Activated T-cell treated with anti-CD3 and anti-CD28 coated beads, Interleukin-2, amount 50 U/mL, for 4 hours (primary cell): ENCODE results near the gene IL1RAPL2. TPM values are rescaled to one million over a fixed set of nuclear protein-coding genes. Genes with fewer than 3 reads are reported as not detected.

ENCODE experiments used
- ATAC-seq, 2 donors: fragments of 200-7000 bp; cut with Tn5 transposase; one replicate each; pipeline ENCODE4 v1.10.0; 2021
- DNase-seq: peaks from one replicate; pipeline ENCODE4 v3.0.0-alpha.2; 2020
- H3K27me3 Mint-ChIP-seq: one replicate; pipeline ENCODE4 v1.8.0; 2021; ENCODE audit warnings: low read depth, mixed read lengths
- H3K36me3 Mint-ChIP-seq: one replicate; pipeline ENCODE4 v1.8.0; 2022; ENCODE audit warnings: mixed read lengths; ENCODE audit not compliant: insufficient read depth
- H3K4me1 Mint-ChIP-seq: one replicate; pipeline ENCODE4 v1.8.0; 2021; ENCODE audit warnings: low read depth, mixed read lengths
- H3K4me3 Mint-ChIP-seq: one replicate; pipeline ENCODE4 v1.8.0; 2021; ENCODE audit warnings: mild to moderate bottlenecking, moderate library complexity, mixed read lengths
- H3K9me3 Mint-ChIP-seq: one replicate; pipeline ENCODE4 v1.8.0; 2021; ENCODE audit warnings: mixed read lengths
- total RNA-seq, 3 donors: library from RNA; stranded (reverse); gene quantifications; one replicate each; pipeline ENCODE4 v1.2.1, GENCODE V29; 2021

Gene IL1RAPL2
- total RNA-seq, 3 donors from 2014 or later = not detected

DNA sequence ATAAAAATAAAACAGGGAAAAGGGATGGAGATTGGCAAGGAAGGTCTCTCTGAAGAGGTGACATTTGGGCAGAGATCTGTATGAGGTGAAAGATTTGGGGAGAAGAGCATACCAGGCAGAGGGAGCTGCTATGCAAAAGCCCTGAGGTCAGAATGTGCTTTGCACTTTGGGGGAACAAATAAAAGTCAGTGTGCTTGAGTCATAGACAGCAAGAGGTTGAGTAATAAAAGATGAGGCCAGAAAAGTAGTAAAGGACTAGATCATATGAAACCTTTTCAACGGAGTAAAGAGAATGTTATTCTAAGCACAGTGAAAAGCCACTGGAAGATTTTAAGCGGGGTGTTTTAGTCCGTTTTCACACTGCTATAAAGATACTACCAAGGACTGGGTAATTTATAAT lies 731.0 kb downstream of the IL1RAPL2 start:
- H3K9me3 Mint-ChIP-seq = peaks cover 4% of the 10 kb centered on the region
- H3K4me3 Mint-ChIP-seq = no peak overlapping the region
- no peak for DNase-seq
- no peaks in the 10 kb centered on the region for H3K27me3 Mint-ChIP-seq
- no peak for ATAC-seq
- H3K4me1 Mint-ChIP-seq = no peaks in the 10 kb centered on the region
- no peaks in the 10 kb centered on the region for H3K36me3 Mint-ChIP-seq

DNA sequence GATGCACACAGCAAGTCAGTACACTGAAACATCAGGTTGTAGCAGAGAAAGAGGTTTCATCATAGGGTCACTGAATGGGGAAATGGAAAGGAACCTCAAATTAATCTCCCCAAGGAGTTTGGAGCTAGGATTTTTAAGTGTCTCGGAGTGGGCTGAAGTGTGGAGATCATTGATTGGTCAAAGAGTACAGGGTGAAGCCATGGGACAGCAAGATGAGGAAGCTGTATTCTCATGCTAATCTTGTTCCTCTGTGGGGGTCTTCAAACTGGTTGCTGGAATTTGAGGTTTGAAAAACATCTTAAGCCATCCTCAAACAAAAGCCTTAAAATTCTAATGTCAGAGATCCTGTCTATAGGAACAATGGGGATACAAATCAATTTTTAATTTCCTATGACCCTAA lies 733.3 kb downstream of the IL1RAPL2 start:
- ATAC-seq (no peak), DNase-seq (no peak)
- Mint-ChIP-seq H3K4me1 (no peaks in the 10 kb centered on the region), H3K36me3 (no peaks in the 10 kb centered on the region), H3K27me3 (no peaks in the 10 kb centered on the region), H3K4me3 (no peak overlapping the region), H3K9me3 (peaks cover 6% of the 10 kb centered on the region)

DNA sequence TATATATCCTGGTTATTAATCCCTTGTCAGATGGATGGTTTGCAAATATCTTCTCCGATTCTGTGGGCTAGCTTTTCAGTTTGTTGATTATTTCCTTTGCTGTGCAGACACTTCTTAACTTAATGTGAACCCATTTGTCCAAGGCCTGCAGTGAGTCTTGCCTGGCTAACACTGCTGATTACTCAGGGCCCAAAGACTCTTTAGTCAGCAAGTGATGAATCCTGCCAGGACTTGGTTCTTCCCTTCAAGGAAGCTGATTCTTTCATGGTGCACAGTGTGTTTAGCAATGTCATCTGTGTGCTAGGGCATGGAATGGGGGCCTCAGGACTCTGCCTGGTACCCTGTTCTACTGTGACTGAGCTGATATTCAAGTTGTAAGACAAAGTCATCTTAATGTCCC lies 736.2 kb downstream of the IL1RAPL2 start:
- Mint-ChIP-seq H3K9me3 (peaks cover 9% of the 10 kb centered on the region), H3K36me3 (no peaks in the 10 kb centered on the region), H3K4me1 (no peaks in the 10 kb centered on the region), H3K27me3 (no peaks in the 10 kb centered on the region), H3K4me3 (no peak overlapping the region)
- ATAC-seq = no peak
- DNase-seq = no peak

DNA sequence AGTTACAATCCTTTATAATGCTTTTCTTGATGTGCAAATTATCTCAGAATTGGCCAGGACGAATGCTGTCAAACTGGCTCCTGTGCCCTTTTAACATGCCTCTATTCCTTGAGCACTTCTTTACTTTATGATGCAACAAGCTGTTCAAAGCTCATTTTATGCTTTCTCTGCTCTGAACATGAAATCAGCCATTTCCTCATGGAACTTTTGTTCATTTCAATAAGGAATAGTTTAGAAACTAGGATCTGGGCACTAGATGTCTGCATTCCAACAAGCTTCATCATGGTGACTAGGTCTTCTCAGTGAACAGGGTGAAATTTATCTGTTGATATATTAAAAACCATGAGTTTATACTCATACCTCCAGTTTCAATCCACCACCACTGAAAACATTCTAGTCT lies 741.8 kb downstream of the IL1RAPL2 start:
- Mint-ChIP-seq H3K9me3 (peaks cover 2% of the 10 kb centered on the region), H3K27me3 (no peaks in the 10 kb centered on the region), H3K36me3 (no peaks in the 10 kb centered on the region), H3K4me1 (no peaks in the 10 kb centered on the region), H3K4me3 (no peak overlapping the region)
- ATAC-seq = no peak
- DNase-seq = no peak

DNA sequence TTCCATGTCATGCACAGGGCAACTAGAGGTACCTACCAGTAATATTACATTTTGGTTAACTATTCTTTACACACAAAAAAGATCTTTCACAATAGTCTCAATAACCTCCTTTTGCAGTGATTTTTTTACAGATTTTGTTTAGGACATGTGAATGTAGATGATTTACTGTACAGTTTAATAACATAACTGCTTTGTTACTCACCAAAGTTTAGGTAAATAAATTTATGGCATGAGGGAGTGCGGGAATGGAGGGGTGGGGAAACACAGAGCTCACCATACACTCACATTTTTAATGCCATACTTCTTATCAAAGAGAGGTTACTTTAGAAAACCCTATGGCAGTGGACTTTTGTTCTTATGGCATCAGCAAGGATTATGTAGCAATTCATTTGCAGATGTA lies 747.6 kb downstream of the IL1RAPL2 start:
- no peaks in the 10 kb centered on the region for H3K36me3 Mint-ChIP-seq
- no peaks in the 10 kb centered on the region for H3K9me3 Mint-ChIP-seq

DNA sequence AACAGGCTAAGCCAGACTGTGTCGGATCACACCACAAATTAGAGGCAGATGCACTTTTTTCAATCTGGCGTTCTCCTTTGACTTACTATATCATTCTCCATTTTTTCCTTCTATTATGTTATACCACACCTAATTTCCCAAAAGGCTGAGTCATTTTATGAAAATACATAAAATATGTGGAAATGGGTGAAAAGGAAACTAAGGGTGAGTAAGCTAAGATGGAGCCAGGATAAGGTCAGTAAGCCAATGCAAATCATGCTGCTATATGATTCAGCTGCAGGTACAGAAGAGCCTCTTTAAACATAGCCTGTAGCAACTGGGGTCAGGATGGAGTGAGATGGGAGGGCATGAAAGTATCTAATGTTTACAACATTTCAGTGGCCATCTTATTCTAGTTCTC lies 748.5 kb downstream of the IL1RAPL2 start:
- H3K27me3 Mint-ChIP-seq = no peaks in the 10 kb centered on the region
- H3K4me3 Mint-ChIP-seq = no peak overlapping the region
- H3K4me1 Mint-ChIP-seq = no peaks in the 10 kb centered on the region
- H3K36me3 Mint-ChIP-seq = no peaks in the 10 kb centered on the region
- no peak for ATAC-seq
- no peaks in the 10 kb centered on the region for H3K9me3 Mint-ChIP-seq
- no peak for DNase-seq

More for the DNA sequence above, 747.6 kb downstream of the IL1RAPL2 start:
- DNase-seq (no peak), ATAC-seq (no peak)
- Mint-ChIP-seq H3K27me3 (no peaks in the 10 kb centered on the region), H3K4me1 (no peaks in the 10 kb centered on the region), H3K4me3 (no peak overlapping the region)

DNA sequence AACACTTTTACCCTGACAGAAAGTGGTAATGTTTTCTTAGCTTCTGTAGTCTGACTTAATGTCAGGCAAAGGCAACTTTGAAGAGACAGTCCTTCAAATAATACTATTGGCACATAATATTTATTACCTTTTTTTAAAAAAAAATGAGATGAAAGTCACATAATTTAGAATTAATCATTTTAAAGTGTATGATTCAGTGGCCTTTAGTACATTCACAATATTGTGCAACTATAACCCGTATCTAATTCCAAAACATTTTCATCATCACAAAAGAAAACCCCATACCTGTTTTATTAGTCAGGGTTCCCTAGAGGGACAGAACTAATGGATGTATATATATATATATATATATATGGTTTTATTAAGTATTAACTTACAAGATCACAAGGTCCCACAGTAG lies 749.2 kb downstream of the IL1RAPL2 start:
- Mint-ChIP-seq H3K4me1 (no peaks in the 10 kb centered on the region), H3K9me3 (no peaks in the 10 kb centered on the region), H3K36me3 (no peaks in the 10 kb centered on the region), H3K27me3 (no peaks in the 10 kb centered on the region), H3K4me3 (no peak overlapping the region)
- no peak for ATAC-seq
- DNase-seq = no peak

DNA sequence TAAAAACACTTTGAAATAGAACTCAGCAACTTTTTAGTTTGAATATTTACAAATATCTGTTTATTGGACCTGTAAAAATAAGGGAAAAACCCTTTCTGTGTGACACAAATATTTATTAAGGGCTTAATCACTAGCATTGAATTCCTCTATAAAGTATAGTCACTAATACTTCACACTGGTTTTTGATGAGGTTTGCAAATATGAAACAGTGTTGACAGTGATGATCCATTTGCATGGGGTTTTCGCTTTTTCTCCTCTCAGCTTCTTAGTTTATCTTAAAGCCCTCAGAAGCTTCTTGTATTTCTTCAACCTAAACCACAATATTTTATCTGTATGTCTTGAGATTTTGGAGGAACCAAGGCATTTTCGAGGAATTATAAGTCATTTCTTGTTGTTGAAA lies 751.1 kb downstream of the IL1RAPL2 start:
- Mint-ChIP-seq H3K27me3 (no peaks in the 10 kb centered on the region), H3K4me1 (no peaks in the 10 kb centered on the region), H3K9me3 (no peaks in the 10 kb centered on the region), H3K4me3 (no peak overlapping the region), H3K36me3 (no peaks in the 10 kb centered on the region)
- no peak for ATAC-seq
- DNase-seq = no peak

DNA sequence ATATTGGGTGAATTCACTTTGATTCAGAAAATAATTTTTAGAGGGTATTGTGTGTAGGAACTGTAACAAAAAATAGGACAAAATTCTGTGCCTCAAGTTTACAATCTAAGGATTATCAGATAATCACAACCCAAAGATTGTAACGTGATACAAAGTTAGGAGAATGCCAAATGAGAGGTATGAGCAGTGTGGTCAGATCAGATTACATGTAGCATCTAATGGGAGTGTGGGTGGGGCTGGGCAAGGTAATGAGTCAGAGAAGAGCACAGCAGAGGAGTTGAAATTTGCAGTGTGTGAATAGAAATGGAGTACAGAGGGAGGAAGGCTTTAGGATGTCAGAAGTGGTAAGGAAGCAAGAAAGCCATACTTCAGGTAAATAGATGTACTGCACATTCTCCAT lies 757.9 kb downstream of the IL1RAPL2 start:
- ATAC-seq (no peak), DNase-seq (no peak)
- Mint-ChIP-seq H3K4me3 (no peak overlapping the region), H3K27me3 (no peaks in the 10 kb centered on the region), H3K4me1 (no peaks in the 10 kb centered on the region), H3K36me3 (no peaks in the 10 kb centered on the region), H3K9me3 (no peaks in the 10 kb centered on the region)

DNA sequence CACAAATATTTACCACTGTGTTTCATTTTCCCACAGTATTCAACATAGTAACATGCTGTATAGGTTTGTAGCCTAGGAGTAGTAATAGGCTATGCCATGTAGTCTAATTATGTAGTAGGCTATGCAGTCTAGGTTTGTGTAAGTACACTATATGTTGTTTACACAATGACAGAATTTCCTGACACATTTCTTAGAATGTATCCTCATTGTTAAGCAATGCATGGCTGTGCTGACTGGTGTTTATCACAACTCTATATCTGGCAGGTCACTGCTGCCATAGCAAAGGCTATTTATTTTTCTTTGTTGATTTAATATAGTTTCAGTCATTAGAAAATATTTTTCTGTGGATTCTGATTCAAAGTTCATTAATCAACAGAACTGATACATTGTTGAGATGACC lies 762.8 kb downstream of the IL1RAPL2 start:
- no peaks in the 10 kb centered on the region for H3K4me1 Mint-ChIP-seq
- DNase-seq (no peak), ATAC-seq (no peak)
- H3K9me3 Mint-ChIP-seq = no peaks in the 10 kb centered on the region
- no peak overlapping the region for H3K4me3 Mint-ChIP-seq
- H3K27me3 Mint-ChIP-seq = no peaks in the 10 kb centered on the region
- H3K36me3 Mint-ChIP-seq = no peaks in the 10 kb centered on the region

DNA sequence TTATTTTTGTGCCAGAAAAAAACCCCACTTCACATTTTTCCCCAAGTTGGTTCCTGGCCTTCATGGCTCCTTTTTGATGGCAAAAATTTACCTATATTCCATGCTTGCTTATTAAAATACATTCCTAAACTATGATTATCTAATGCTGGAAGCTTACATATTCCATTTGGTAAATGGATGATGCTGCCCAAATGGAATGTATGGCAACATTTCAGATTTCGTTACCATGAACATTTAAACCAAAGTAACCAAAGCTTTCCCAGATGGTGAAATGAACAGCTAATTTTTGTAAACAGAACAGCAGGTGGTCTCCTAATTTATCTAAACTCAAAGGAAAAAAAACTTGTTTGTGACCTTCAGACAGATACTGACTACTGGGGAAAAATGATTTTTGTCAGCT lies 765.2 kb downstream of the IL1RAPL2 start:
- no peaks in the 10 kb centered on the region for H3K27me3 Mint-ChIP-seq
- DNase-seq = no peak
- no peaks in the 10 kb centered on the region for H3K9me3 Mint-ChIP-seq
- no peaks in the 10 kb centered on the region for H3K36me3 Mint-ChIP-seq
- no peak for ATAC-seq
- no peaks in the 10 kb centered on the region for H3K4me1 Mint-ChIP-seq
- no peak overlapping the region for H3K4me3 Mint-ChIP-seq

DNA sequence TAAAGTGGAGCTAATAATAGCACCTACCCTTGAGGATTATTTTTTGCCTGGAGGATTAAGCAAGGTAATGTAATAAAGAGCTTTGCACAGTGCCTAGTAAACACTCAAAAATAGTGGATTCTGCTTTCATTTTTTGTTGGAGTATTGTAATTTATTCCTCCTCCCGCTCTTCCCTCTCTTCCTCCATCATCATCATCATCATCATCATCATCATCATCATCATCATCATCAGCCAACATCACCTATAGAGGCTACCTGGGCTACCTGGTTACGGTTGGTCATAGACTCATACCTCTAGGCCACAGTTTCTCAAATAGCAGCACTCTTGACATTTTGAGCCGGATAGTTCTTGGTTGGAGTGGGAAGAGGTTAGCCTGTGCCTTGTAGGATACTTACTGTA lies 781.4 kb downstream of the IL1RAPL2 start:
- DNase-seq (no peak), ATAC-seq (no peak)
- H3K4me3 Mint-ChIP-seq = no peak overlapping the region
- H3K36me3 Mint-ChIP-seq = no peaks in the 10 kb centered on the region
- no peaks in the 10 kb centered on the region for H3K4me1 Mint-ChIP-seq
- no peaks in the 10 kb centered on the region for H3K9me3 Mint-ChIP-seq
- H3K27me3 Mint-ChIP-seq = no peaks in the 10 kb centered on the region

DNA sequence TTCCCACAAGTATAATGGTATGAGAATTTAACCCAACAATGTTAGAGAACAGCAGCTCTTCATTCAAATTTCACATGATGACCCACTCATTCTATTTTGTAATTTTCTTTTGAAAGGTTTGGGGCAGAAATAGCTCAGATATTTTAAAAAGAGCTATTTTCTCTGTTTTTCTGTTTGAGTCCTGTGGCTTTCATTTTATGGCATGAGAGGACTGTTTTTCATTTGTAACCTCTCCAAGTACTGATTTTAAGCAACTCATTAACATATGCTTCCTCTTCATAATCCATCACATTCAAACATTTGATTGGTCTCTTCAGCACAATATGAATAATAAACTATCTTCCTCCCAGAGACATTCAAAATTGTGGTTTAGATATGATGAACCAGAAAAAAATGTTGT lies 783.5 kb downstream of the IL1RAPL2 start:
- no peak overlapping the region for H3K4me3 Mint-ChIP-seq

DNA sequence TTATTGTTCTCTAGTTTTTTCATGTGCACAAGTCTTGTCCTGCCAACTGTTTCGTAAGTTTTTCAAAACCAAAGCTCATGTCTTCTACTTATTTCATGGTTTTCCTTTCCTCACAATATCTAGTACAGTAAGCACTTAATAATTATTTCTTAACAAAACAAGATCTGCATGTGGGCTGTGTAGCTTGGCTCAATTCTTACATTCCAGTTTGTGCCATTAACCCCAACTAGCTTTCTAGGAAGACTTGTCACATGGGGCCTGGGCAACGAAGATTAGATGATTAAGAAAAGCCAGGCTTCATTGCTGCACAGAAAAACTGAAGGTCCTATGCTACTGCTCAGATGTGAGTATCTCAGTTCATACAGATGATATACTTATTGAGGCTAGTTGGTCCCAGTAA lies 809.8 kb downstream of the IL1RAPL2 start:
- no peaks in the 10 kb centered on the region for H3K9me3 Mint-ChIP-seq
- H3K36me3 Mint-ChIP-seq = no peaks in the 10 kb centered on the region

More for the DNA sequence above, 783.5 kb downstream of the IL1RAPL2 start:
- Mint-ChIP-seq H3K4me1 (no peaks in the 10 kb centered on the region), H3K36me3 (no peaks in the 10 kb centered on the region), H3K27me3 (no peaks in the 10 kb centered on the region), H3K9me3 (no peaks in the 10 kb centered on the region)
- ATAC-seq (no peak), DNase-seq (no peak)

DNA sequence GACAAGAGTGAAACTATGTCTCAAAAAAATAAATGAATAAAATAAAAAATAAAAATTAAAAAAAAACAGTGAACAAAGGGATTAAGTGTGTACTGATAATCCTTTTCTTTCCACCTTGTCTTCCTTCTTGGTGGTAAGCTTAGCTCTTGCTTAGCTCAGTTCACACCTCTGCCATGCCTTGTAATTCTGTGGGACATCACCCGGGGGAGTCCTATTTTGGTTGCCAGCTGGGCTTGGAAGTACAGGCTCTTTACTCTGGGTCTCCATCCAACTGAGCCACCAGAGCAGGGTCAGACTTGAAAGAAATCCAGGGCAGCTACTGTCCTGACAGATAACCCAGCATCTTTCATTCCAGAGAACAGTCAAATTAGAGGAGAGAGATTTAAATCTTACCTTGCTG lies 858.7 kb downstream of the IL1RAPL2 start:
- no peak for ATAC-seq
- H3K4me3 Mint-ChIP-seq = no peak overlapping the region
- H3K4me1 Mint-ChIP-seq = no peaks in the 10 kb centered on the region
- H3K9me3 Mint-ChIP-seq = no peaks in the 10 kb centered on the region
- no peaks in the 10 kb centered on the region for H3K36me3 Mint-ChIP-seq
- DNase-seq = no peak
- H3K27me3 Mint-ChIP-seq = no peaks in the 10 kb centered on the region

More for the DNA sequence above, 809.8 kb downstream of the IL1RAPL2 start:
- Mint-ChIP-seq H3K4me1 (no peaks in the 10 kb centered on the region), H3K4me3 (no peak overlapping the region), H3K27me3 (no peaks in the 10 kb centered on the region)
- no peak for ATAC-seq
- DNase-seq = no peak

DNA sequence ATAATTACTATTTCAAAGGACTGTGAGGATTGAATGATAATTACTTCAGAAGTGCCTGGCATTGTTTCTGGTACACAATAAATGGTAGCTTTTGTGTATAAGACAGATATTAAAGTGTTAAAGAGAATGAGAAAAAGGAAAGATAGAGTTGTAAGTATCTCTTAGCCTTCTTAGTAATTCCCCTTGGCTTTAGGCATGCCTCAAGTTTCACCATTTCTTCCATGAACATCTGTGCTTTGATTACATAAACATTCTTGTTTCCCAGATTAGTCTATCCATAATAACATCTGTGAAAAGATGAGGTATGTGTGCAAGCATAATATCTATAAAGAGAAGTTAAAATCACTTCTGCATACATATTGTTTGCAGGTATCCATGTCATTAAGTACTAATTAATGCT lies 885.4 kb downstream of the IL1RAPL2 start:
- no peaks in the 10 kb centered on the region for H3K27me3 Mint-ChIP-seq
- H3K36me3 Mint-ChIP-seq = no peaks in the 10 kb centered on the region
- DNase-seq = no peak
- no peaks in the 10 kb centered on the region for H3K9me3 Mint-ChIP-seq
- no peak overlapping the region for H3K4me3 Mint-ChIP-seq
- no peak for ATAC-seq
- H3K4me1 Mint-ChIP-seq = no peaks in the 10 kb centered on the region
